ENCODE data around the gene ARL15. TPM values are rescaled to one million over a fixed set of nuclear protein-coding genes. Genes with fewer than 3 reads are reported as not detected.
"Not testable (repeated sequence)": the region's sequence is repeated elsewhere in the genome, so short reads cannot be mapped to it uniquely, and the experiment has no call there.

Gene ARL15
- total RNA-seq, 2 experiments from 2014 or later, result 5.7 to 6.3 TPM

GRCh38 chr5:53987101-53987500 is 323.3 kb downstream of the ARL15 start:
- H3K27me3 Mint-ChIP-seq, result no peaks in the 10 kb centered on the region
- POLR2A ChIA-PET, result no interaction called here
- no peak overlapping the region for H3K4me3 Mint-ChIP-seq
- intact Hi-C loops (cut with micrococcal nuclease), result no loop called here
- H3K27ac Mint-ChIP-seq, result no peak overlapping the region
- CTCF ChIA-PET, result no interaction called here
- H3K4me1 Mint-ChIP-seq (ENCODE audit: low read depth), result no peaks in the 10 kb centered on the region
- TF ChIP-seq, protein P1, sequence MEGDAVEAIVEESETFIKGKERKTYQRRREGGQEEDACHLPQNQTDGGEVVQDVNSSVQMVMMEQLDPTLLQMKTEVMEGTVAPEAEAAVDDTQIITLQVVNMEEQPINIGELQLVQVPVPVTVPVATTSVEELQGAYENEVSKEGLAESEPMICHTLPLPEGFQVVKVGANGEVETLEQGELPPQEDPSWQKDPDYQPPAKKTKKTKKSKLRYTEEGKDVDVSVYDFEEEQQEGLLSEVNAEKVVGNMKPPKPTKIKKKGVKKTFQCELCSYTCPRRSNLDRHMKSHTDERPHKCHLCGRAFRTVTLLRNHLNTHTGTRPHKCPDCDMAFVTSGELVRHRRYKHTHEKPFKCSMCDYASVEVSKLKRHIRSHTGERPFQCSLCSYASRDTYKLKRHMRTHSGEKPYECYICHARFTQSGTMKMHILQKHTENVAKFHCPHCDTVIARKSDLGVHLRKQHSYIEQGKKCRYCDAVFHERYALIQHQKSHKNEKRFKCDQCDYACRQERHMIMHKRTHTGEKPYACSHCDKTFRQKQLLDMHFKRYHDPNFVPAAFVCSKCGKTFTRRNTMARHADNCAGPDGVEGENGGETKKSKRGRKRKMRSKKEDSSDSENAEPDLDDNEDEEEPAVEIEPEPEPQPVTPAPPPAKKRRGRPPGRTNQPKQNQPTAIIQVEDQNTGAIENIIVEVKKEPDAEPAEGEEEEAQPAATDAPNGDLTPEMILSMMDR (IDR thresholded peaks at IDR 0.05), result no peak
- H3K9me3 Mint-ChIP-seq, result peaks cover 4% of the 10 kb centered on the region
- H3K36me3 Mint-ChIP-seq (ENCODE audit: low read depth), result peaks cover 9% of the 10 kb centered on the region
- ATAC-seq (no peak), DNase-seq (no peak)

GRCh38 chr5:53985796-53986195 is 324.6 kb downstream of the ARL15 start:
- H3K36me3 Mint-ChIP-seq (ENCODE audit: low read depth), result peaks cover 9% of the 10 kb centered on the region
- H3K27ac Mint-ChIP-seq, result no peak overlapping the region
- TF ChIP-seq, protein P1 (IDR thresholded peaks at IDR 0.05), result no peak
- H3K4me1 Mint-ChIP-seq (ENCODE audit: low read depth), result no peaks in the 10 kb centered on the region
- intact Hi-C loops (cut with micrococcal nuclease), result no loop called here
- ChIA-PET POLR2A (no interaction called here), CTCF (no interaction called here)
- DNase-seq, result no peak
- no peaks in the 10 kb centered on the region for H3K27me3 Mint-ChIP-seq
- ATAC-seq, result no peak
- H3K4me3 Mint-ChIP-seq, result no peak overlapping the region
- peaks cover 5% of the 10 kb centered on the region for H3K9me3 Mint-ChIP-seq

DNA sequence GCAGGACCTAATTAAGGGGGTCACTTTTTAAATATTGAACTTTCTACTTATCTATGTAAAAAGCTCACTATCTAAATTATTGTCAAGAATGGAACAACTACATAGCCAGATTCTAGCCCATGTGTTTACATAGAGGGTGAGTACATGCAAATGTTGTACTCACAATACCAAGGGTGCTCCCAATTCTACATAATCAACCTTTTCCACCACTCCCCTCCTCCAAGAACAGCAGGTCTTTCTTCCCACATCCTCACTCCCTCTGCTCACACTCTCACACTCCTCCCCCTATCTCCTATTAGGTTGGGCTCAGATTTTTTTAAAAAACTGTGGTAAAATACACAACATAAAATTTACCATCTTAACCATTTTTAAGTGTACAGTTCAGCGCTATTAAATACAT is 325.4 kb downstream of the ARL15 start:
- Mint-ChIP-seq H3K27ac (no peak overlapping the region), H3K4me3 (no peak overlapping the region), H3K9me3 (peaks cover 5% of the 10 kb centered on the region), H3K27me3 (no peaks in the 10 kb centered on the region), H3K36me3 (ENCODE audit: low read depth) (peaks cover 9% of the 10 kb centered on the region), H3K4me1 (ENCODE audit: low read depth) (no peaks in the 10 kb centered on the region)
- TF ChIP-seq, protein P1 (IDR thresholded peaks at IDR 0.05), result no peak
- ATAC-seq (no peak), DNase-seq (no peak)
- intact Hi-C loops (cut with micrococcal nuclease), result no loop called here
- ChIA-PET POLR2A (no interaction called here), CTCF (no interaction called here)

- CTCF ChIA-PET, result interaction anchor here (1.0 kb wide), 1 partner anchor 10 kb away, joined by 3 read pairs; no protein-coding TSS in a partner anchor
- intact Hi-C loops (cut with micrococcal nuclease), result no loop called here
Measured at GRCh38 chr5:53983568-53984460, 326.6 kb downstream of the ARL15 start.

GRCh38 chr5:53982319-53982718 is 328.1 kb downstream of the ARL15 start:
- CTCF ChIA-PET; H3K9me3 Mint-ChIP-seq; ATAC-seq; H3K27ac Mint-ChIP-seq; DNase-seq; POLR2A ChIA-PET; H3K4me3 Mint-ChIP-seq; H3K36me3 Mint-ChIP-seq (ENCODE audit: low read depth); H3K4me1 Mint-ChIP-seq (ENCODE audit: low read depth); H3K27me3 Mint-ChIP-seq; intact Hi-C loops (cut with micrococcal nuclease): not testable (repeated sequence)

More at GRCh38 chr5:53983568-53984460, 326.6 kb downstream of the ARL15 start:
- peaks cover 9% of the 10 kb centered on the region for H3K36me3 Mint-ChIP-seq (ENCODE audit: low read depth)
- H3K27ac Mint-ChIP-seq, result no peak overlapping the region
- no peak overlapping the region for H3K4me3 Mint-ChIP-seq
- no peak for DNase-seq
- peaks cover 5% of the 10 kb centered on the region for H3K9me3 Mint-ChIP-seq
- TF ChIP-seq, protein P1 (IDR thresholded peaks at IDR 0.05), result no peak
- no peak for ATAC-seq
- H3K27me3 Mint-ChIP-seq, result no peaks in the 10 kb centered on the region
- POLR2A ChIA-PET, result no interaction called here
- no peaks in the 10 kb centered on the region for H3K4me1 Mint-ChIP-seq (ENCODE audit: low read depth)

All from activated CD8-positive, alpha-beta T cell treated with anti-CD3 and anti-CD28 coated beads for 36 hours (primary cell).